GM13976 (cell line): ENCODE data around the gene MYO9A.

ENCODE experiments used
- DNase-seq: peaks from one replicate; pipeline ENCODE4 v3.0.0; 2012; ENCODE audit warnings: low spot score
- CTCF ChIP-seq: IDR thresholded peaks from 2 replicates; pipeline ENCODE4 v1.5.1; 2012; ENCODE audit warnings: borderline replicate concordance, mild to moderate bottlenecking; ENCODE audit not compliant: insufficient read depth; ENCODE audit errors: extremely low read depth, missing control alignments, control extremely low read depth
- in situ Hi-C: fragments of 300-500 bp; cut with MboI; formaldehyde crosslinking; loops from one replicate; pipeline ENCODE4 v1.12.0; 2022; ENCODE audit warnings: low sequenced_read_pairs, mixed read lengths, inconsistent platforms; ENCODE audit not compliant: unreplicated experiment

MYO9A gene

GRCh38 chr15:72098040-72098439, 19.9 kb downstream of the MYO9A start:
- in situ Hi-C loops, result no loop called here
- DNase-seq, result no peak
- TF ChIP-seq CTCF, result no peak

- in situ Hi-C loops, result no loop called here
- TF ChIP-seq CTCF, result no peak
- no peak for DNase-seq
These were observed 21.2 kb downstream of the MYO9A start for GRCh38 chr15:72096796-72097195.

- no peak for DNase-seq
- no peak for TF ChIP-seq CTCF
- in situ Hi-C loops, result no loop called here
These were observed 25.3 kb downstream of the MYO9A start for GRCh38 chr15:72092691-72093090.

- in situ Hi-C loops, result no loop called here
- no peak for DNase-seq
- no peak for TF ChIP-seq CTCF
These were observed 25.9 kb downstream of the MYO9A start for GRCh38 chr15:72092006-72092405.

GRCh38 chr15:72086920-72087648, 30.9 kb downstream of the MYO9A start:
- no peak for TF ChIP-seq CTCF
- in situ Hi-C loops, result no loop called here
- DNase-seq, result no peak

- in situ Hi-C loops, result no loop called here
- TF ChIP-seq CTCF, result no peak
- no peak for DNase-seq
These were observed 31.8 kb downstream of the MYO9A start for GRCh38 chr15:72086010-72086697.
